ENCODE data around the gene ATP1A3.

ATP1A3 gene

DNA sequence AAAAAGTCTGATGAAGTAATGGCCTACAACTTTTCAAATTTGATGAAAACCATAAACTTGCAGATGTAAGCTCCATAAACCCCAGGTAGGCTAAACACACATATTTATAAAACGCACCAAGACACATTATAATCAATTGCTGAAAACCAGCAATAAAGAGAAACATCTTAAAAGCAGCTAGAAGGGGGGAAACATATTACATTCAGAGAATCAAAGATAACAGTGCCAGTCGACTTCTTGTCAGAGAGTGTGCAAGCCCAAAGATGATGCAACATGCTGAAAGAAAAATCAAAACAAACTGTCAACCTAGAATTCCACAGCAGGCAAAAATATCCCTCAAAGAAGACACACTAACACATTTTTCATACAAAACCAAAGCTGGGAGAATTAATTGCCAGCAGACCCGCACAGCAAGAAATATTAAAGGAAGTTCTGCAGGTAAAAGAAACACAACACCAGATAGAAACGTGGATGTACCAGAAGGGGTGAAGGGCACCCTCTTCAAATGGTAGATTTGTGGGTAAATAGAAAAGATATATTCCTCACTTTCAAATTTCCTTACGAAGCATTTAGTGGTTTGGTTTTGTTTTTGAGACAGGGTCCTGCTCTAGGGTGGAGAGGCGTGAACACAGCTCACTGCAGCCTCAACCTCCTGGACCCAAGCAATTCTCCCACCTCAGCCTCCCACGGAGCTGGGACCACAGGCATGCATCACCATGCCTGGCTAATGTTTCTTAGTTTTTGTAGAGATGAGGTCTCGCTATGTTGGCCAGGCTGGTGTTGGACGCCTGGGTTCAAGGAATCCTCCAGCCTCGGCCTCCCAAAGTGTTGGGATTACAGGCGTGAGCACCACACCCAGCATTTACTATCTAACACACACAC is 16.5 kb upstream of the ATP1A3 start:
- Histone ChIP-seq H3K79me2 (ENCODE audit: control insufficient read depth, insufficient read depth, low read length, unreplicated experiment) (no peaks in the 10 kb centered on the region), H3K27ac (ENCODE audit: low read depth, low read length) (peak overlapping the region; percentile 37; the same call in 1 of the 2 replicates), H3K27me3 (ENCODE audit: insufficient read depth, low read length) (no peaks in the 10 kb centered on the region), H3K36me3 (ENCODE audit: insufficient read depth, low read length) (no peaks in the 10 kb centered on the region), H3K4me1 (ENCODE audit: control insufficient read depth, insufficient read depth, low read length, unreplicated experiment) (peaks cover 6% of the 10 kb centered on the region), H2AFZ (ENCODE audit: low read length, unreplicated experiment) (no peak overlapping the region), H3K4me3 (ENCODE audit: low read depth, low read length) (no peak overlapping the region)

DNA sequence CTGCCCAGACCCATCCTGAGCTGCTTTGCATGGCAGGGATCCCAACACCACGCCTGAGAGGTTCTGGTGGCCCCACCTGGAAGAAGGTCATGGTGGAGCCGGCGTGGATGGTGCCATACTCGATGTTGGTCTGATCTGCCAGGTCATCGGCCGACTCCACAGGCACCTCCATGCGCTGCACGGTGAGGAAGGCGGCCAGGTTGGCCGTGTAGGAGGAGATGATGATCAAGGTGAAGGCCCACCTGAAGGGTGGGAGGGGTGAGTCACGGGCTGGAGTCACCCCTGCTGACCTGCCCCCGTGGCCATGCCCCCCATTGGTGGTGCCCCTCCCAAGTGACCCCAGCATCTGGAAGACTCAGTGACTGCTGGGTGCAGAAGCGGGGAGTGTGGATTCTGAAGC is 12.5 kb upstream of the ATP1A3 start:
- H3K27me3 ChIP-seq (ENCODE audit: insufficient read depth, low read length) = peaks cover 5% of the 10 kb centered on the region
- no peak overlapping the region for H3K27ac ChIP-seq (ENCODE audit: low read depth, low read length)
- no peak overlapping the region for H2AFZ ChIP-seq (ENCODE audit: low read length, unreplicated experiment)
- H3K79me2 ChIP-seq (ENCODE audit: control insufficient read depth, insufficient read depth, low read length, unreplicated experiment) = no peaks in the 10 kb centered on the region
- H3K4me1 ChIP-seq (ENCODE audit: control insufficient read depth, insufficient read depth, low read length, unreplicated experiment) = peaks cover 6% of the 10 kb centered on the region
- H3K4me3 ChIP-seq (ENCODE audit: low read depth, low read length) = no peak overlapping the region
- H3K36me3 ChIP-seq (ENCODE audit: insufficient read depth, low read length) = no peaks in the 10 kb centered on the region

DNA sequence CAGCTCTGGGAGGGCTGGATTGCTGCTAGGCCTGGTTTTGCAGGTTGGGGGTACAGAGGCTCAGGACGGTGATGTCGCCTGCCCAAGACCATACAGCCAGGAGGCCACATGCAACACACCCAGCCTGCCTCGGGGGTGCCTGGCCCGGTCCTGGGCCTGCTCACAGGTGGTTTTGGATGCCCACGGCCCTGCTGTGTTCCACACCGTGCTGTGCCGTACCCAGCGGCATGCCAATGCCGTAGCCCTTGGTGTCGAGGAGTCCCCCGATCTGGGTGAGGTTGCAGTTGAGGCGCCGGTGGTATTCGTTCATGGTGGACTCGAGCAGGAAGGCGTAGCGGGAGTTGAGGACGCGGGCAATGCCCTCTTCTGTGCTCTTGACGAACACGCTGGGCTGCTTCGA is 11.5 kb upstream of the ATP1A3 start:
- Histone ChIP-seq H3K27me3 (ENCODE audit: insufficient read depth, low read length) (peaks cover 14% of the 10 kb centered on the region), H3K36me3 (ENCODE audit: insufficient read depth, low read length) (no peaks in the 10 kb centered on the region), H2AFZ (ENCODE audit: low read length, unreplicated experiment) (no peak overlapping the region), H3K79me2 (ENCODE audit: control insufficient read depth, insufficient read depth, low read length, unreplicated experiment) (no peaks in the 10 kb centered on the region), H3K27ac (ENCODE audit: low read depth, low read length) (no peak overlapping the region), H3K4me1 (ENCODE audit: control insufficient read depth, insufficient read depth, low read length, unreplicated experiment) (peaks cover 6% of the 10 kb centered on the region), H3K4me3 (ENCODE audit: low read depth, low read length) (no peak overlapping the region)

DNA sequence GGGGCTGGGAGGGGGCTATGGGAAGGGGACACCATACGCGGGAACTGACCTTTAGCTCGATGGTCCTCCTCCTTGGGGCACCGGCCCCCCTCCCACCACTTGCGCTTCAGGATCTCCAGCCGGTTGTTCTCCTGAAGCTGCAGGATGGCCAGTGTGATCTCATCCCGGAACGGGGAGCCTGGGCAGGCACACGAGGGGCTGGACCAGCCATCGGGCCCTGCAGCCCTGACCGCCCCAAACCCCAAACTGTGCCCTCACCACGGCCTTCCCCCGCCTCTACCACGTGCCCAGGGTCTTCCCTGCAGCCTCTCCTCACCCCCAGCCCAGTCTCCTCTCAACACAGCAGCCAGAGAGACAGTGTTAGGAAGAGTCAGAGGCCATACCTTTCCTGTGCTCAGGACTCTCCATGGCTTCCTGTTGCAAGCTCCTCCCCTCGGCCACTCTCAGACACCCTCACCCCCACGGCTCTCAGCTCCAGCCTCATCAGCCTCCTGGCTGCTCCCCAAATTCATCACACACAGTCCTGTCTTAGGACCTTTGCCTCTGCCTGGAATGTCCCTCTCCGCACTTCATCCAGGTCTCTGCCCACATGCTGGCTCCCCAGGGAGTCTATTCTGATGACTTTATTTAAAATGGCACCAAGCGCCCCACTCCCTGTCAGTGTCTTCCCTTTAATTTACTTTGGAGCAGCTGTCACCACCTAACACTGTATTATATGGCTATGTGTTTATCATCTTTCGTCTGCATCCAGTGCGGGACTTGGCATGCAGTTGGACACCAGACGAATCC is 9.7 kb upstream of the ATP1A3 start:
- no peaks in the 10 kb centered on the region for H3K36me3 ChIP-seq (ENCODE audit: insufficient read depth, low read length)
- no peaks in the 10 kb centered on the region for H3K79me2 ChIP-seq (ENCODE audit: control insufficient read depth, insufficient read depth, low read length, unreplicated experiment)
- no peak overlapping the region for H3K4me3 ChIP-seq (ENCODE audit: low read depth, low read length)
- H3K4me1 ChIP-seq (ENCODE audit: control insufficient read depth, insufficient read depth, low read length, unreplicated experiment) = no peaks in the 10 kb centered on the region
- peaks cover 30% of the 10 kb centered on the region for H3K27me3 ChIP-seq (ENCODE audit: insufficient read depth, low read length)
- H3K27ac ChIP-seq (ENCODE audit: low read depth, low read length) = no peak overlapping the region
- no peak overlapping the region for H2AFZ ChIP-seq (ENCODE audit: low read length, unreplicated experiment)

GRCh38 chr19:41999878-42000208 is 5.8 kb upstream of the ATP1A3 start:
- Histone ChIP-seq H3K27me3 (ENCODE audit: insufficient read depth, low read length) (peaks cover 49% of the 10 kb centered on the region), H3K27ac (ENCODE audit: low read depth, low read length) (no peak overlapping the region), H3K36me3 (ENCODE audit: insufficient read depth, low read length) (no peaks in the 10 kb centered on the region)

GRCh38 chr19:41999071-41999877 is 5.2 kb upstream of the ATP1A3 start:
- H3K4me1 ChIP-seq (ENCODE audit: control insufficient read depth, insufficient read depth, low read length, unreplicated experiment) = no peaks in the 10 kb centered on the region
- H3K27ac ChIP-seq (ENCODE audit: low read depth, low read length) = no peak overlapping the region

More at GRCh38 chr19:41999878-42000208, 5.8 kb upstream of the ATP1A3 start:
- Histone ChIP-seq H3K79me2 (ENCODE audit: control insufficient read depth, insufficient read depth, low read length, unreplicated experiment) (no peaks in the 10 kb centered on the region), H3K4me1 (ENCODE audit: control insufficient read depth, insufficient read depth, low read length, unreplicated experiment) (no peaks in the 10 kb centered on the region), H2AFZ (ENCODE audit: low read length, unreplicated experiment) (no peak overlapping the region), H3K4me3 (ENCODE audit: low read depth, low read length) (no peak overlapping the region)

GRCh38 chr19:41998246-41999020 is 4.4 kb upstream of the ATP1A3 start:
- H3K27ac ChIP-seq (ENCODE audit: low read depth, low read length) = no peak overlapping the region
- H3K36me3 ChIP-seq (ENCODE audit: insufficient read depth, low read length) = no peaks in the 10 kb centered on the region
- no peaks in the 10 kb centered on the region for H3K79me2 ChIP-seq (ENCODE audit: control insufficient read depth, insufficient read depth, low read length, unreplicated experiment)
- H3K4me1 ChIP-seq (ENCODE audit: control insufficient read depth, insufficient read depth, low read length, unreplicated experiment) = no peaks in the 10 kb centered on the region
- H2AFZ ChIP-seq (ENCODE audit: low read length, unreplicated experiment) = peak overlapping the region; percentile 38
- peaks cover 52% of the 10 kb centered on the region for H3K27me3 ChIP-seq (ENCODE audit: insufficient read depth, low read length)
- 0 out of 2 replicates have a peak overlapping the region, but pooled peaks have one; percentile 54 for H3K4me3 ChIP-seq (ENCODE audit: low read depth, low read length)

More at GRCh38 chr19:41999071-41999877, 5.2 kb upstream of the ATP1A3 start:
- no peaks in the 10 kb centered on the region for H3K79me2 ChIP-seq (ENCODE audit: control insufficient read depth, insufficient read depth, low read length, unreplicated experiment)
- H3K4me3 ChIP-seq (ENCODE audit: low read depth, low read length) = no peak overlapping the region
- no peaks in the 10 kb centered on the region for H3K36me3 ChIP-seq (ENCODE audit: insufficient read depth, low read length)
- no peak overlapping the region for H2AFZ ChIP-seq (ENCODE audit: low read length, unreplicated experiment)
- H3K27me3 ChIP-seq (ENCODE audit: insufficient read depth, low read length) = peaks cover 49% of the 10 kb centered on the region

GRCh38 chr19:41997851-41998229 is 3.8 kb upstream of the ATP1A3 start:
- H3K79me2 ChIP-seq (ENCODE audit: control insufficient read depth, insufficient read depth, low read length, unreplicated experiment) = no peaks in the 10 kb centered on the region
- no peak overlapping the region for H2AFZ ChIP-seq (ENCODE audit: low read length, unreplicated experiment)
- H3K27ac ChIP-seq (ENCODE audit: low read depth, low read length) = no peak overlapping the region
- H3K27me3 ChIP-seq (ENCODE audit: insufficient read depth, low read length) = peaks cover 56% of the 10 kb centered on the region
- no peaks in the 10 kb centered on the region for H3K36me3 ChIP-seq (ENCODE audit: insufficient read depth, low read length)
- no peak overlapping the region for H3K4me3 ChIP-seq (ENCODE audit: low read depth, low read length)
- no peaks in the 10 kb centered on the region for H3K4me1 ChIP-seq (ENCODE audit: control insufficient read depth, insufficient read depth, low read length, unreplicated experiment)

DNA sequence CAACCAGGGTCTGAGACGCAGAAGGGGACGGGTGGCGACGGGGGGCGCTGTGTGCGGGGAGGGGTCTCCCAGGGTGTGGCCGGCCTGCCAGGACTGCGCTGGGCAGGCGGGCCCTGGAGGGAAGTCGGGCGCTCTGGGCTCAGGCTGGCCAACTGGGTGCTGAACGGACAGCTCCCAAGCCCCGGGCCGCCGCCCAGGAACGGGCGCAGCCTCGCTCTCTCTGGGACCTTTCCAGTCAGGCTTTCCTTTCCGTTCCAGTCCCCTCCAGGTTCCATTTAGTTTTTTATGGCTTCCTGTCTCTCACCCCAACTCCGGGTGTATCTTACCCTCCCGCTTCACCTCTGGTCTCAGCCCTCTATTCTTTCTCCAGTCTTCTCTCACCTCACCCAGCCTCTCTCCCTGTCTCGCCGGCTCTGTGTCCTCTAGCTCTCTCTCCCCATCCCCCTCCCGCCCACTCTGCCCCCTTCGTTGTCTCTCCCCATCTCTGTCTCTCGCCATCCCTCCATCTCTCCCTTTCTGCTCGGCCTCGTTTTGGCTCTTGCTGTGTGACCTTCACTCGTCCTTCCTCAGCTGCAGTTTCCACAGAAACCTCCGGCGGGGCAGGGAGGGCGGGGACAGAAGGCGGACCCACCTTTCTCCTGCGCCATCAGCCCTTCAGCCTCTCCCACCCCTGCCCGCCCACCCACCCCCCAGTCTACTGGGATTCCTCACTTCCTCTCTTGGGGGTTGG is 3.3 kb upstream of the ATP1A3 start:
- Histone ChIP-seq H3K27me3 (ENCODE audit: insufficient read depth, low read length) (peaks cover 59% of the 10 kb centered on the region), H3K4me1 (ENCODE audit: control insufficient read depth, insufficient read depth, low read length, unreplicated experiment) (no peaks in the 10 kb centered on the region), H3K27ac (ENCODE audit: low read depth, low read length) (no peak overlapping the region), H3K36me3 (ENCODE audit: insufficient read depth, low read length) (no peaks in the 10 kb centered on the region), H3K4me3 (ENCODE audit: low read depth, low read length) (0 out of 2 replicates have a peak overlapping the region, but pooled peaks have one; percentile 21), H2AFZ (ENCODE audit: low read length, unreplicated experiment) (no peak overlapping the region), H3K79me2 (ENCODE audit: control insufficient read depth, insufficient read depth, low read length, unreplicated experiment) (no peaks in the 10 kb centered on the region)

Data from ACC112 (cell line).